Karpas-422 (cell line): ENCODE data around the gene TOR1AIP1. TPM values are rescaled to one million over a fixed set of nuclear protein-coding genes. Genes with fewer than 3 reads are reported as not detected.

Experiments
- DNase-seq: peaks from one replicate; pipeline ENCODE4 v3.0.0-alpha.2; 2015
- H2AFZ ChIP-seq: fragments of 200-600 bp; sonication (generic); 2 replicates; pipeline ENCODE4 v1.6.1; 2014; ENCODE audit warnings: antibody characterized with exemption, low read length, mixed read lengths
- H3K27ac ChIP-seq: fragments of 200-600 bp; sonication (generic); 2 replicates; pipeline ENCODE4 v1.5.1; 2014; ENCODE audit warnings: mild to moderate bottlenecking, low read length, moderate library complexity
- H3K27me3 ChIP-seq: fragments of 200-600 bp; sonication (generic); 2 replicates; pipeline ENCODE4 v1.6.1; 2014; ENCODE audit warnings: low read length, mixed read lengths
- H3K36me3 ChIP-seq: fragments of 200-600 bp; sonication (generic); 2 replicates; pipeline ENCODE4 v1.6.1; 2014; ENCODE audit warnings: low read length, mixed read lengths; ENCODE audit not compliant: insufficient read depth
- H3K4me1 ChIP-seq: fragments of 200-600 bp; sonication (generic); 2 replicates; pipeline ENCODE4 v1.6.1; 2014; ENCODE audit warnings: mild to moderate bottlenecking, low read length, mixed read lengths
- H3K4me2 ChIP-seq: fragments of 200-600 bp; sonication (generic); 2 replicates; pipeline ENCODE4 v1.6.1; 2014; ENCODE audit warnings: low read length, low read depth, mild to moderate bottlenecking; ENCODE audit not compliant: poor library complexity, severe bottlenecking
- H3K4me3 ChIP-seq: fragments of 200-600 bp; sonication (generic); 2 replicates; pipeline ENCODE4 v1.5.1; 2014; ENCODE audit warnings: mild to moderate bottlenecking, antibody characterized with exemption, low read length, mixed read lengths
- H3K79me2 ChIP-seq: fragments of 200-600 bp; sonication (generic); 2 replicates; pipeline ENCODE4 v1.6.1; 2014; ENCODE audit warnings: mild to moderate bottlenecking, low read length, mixed read lengths
- H3K9ac ChIP-seq: fragments of 200-600 bp; sonication (generic); 2 replicates; pipeline ENCODE4 v1.6.0; 2014; ENCODE audit warnings: low read length
- H3K9me2 ChIP-seq: fragments of 200-600 bp; sonication (generic), shearing (Covaris generic); replicated peaks from 2 replicates; pipeline ENCODE4 v1.6.0; 2014; ENCODE audit warnings: mild to moderate bottlenecking, low read length, moderate library complexity; ENCODE audit not compliant: insufficient read depth
- H3K9me3 ChIP-seq: fragments of 300-700, 200-600 bp; sonication (generic); 2 replicates; pipeline ENCODE4 v1.6.1; 2014; ENCODE audit warnings: low read length, mixed read lengths
- H4K20me1 ChIP-seq: fragments of 200-600 bp; sonication (generic); 2 replicates; pipeline ENCODE4 v1.6.1; 2014; ENCODE audit warnings: mild to moderate bottlenecking, antibody characterized with exemption, low read length, low read depth; ENCODE audit not compliant: insufficient read depth
- total RNA-seq: library from RNA; depleted of rRNA; stranded (reverse); fragments of >200 nt; shearing (Covaris generic); gene quantifications from 2 replicates; pipeline ENCODE4 v1.2.3, GENCODE V29; 2014; ENCODE audit warnings: low replicate concordance

Gene TOR1AIP1
- total RNA-seq, 1 experiment from 2014 or later = 51.0 TPM

DNA sequence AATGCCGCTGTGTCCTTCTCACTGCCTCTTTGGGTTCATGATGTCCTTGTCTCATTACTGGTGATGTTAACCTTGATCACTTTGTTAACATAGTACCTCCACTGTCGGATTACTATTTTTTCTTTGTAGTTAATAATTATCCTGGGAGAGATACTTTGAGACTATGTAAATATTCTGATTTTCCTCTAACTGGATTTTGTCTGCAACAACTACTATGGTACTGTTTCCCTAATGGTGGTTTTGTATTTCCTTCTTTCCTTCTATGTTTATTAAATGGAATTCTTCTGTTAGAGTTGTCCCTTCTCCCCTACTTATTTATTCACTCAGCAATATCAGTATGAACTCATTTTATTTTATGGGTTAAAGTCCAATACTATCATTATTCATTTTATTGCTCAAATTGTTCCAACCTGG, 8.6 kb upstream of the TOR1AIP1 start:
- Histone ChIP-seq H3K9me3 (no peaks in the 10 kb centered on the region), H3K4me2 (no peak overlapping the region), H4K20me1 (peaks cover 9% of the 10 kb centered on the region), H3K27ac (no peak overlapping the region), H3K4me3 (no peak overlapping the region), H3K9me2 (no peaks in the 10 kb centered on the region), H3K27me3 (no peaks in the 10 kb centered on the region), H2AFZ (no peak overlapping the region), H3K36me3 (peaks cover 24% of the 10 kb centered on the region; the same call in 1 of the 2 replicates), H3K9ac (no peak overlapping the region), H3K4me1 (peaks cover 62% of the 10 kb centered on the region), H3K79me2 (peaks cover 89% of the 10 kb centered on the region)
- DNase-seq = no peak

DNA sequence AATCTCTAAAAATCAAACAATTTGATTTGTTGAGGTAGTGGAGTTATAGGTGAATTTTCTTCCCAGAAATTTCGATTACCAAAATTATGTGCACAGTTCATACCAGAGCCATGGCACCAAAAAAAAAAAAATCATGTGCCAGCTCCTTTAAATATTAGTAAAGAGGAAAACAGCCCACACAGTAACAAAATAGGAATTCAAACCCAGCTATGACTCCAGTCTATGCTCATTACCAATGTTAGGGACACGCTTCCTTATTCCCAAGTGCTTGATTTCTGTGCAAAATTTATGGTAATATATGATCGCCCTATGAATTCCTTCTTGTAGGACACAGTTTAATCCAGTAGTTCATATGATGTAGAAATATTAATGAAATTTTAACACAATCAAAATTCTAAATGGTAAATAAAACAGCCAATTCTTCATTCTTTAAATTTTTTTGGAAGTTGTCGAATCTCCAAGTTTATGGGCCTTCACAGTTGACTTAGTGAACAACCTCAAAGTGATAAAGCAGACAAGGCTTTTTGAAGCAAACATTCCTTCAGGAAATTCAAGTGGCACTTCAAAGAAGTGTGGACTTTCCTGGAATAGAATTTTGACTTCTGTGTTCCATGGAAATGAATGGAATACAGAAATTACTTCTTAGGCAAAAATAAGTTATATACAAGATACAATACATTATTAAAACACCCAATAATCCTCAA, 6.3 kb upstream of the TOR1AIP1 start:
- H3K4me1 ChIP-seq = peaks cover 71% of the 10 kb centered on the region
- H3K79me2 ChIP-seq = peaks cover 69% of the 10 kb centered on the region
- no peak overlapping the region for H2AFZ ChIP-seq
- H3K9me3 ChIP-seq = no peaks in the 10 kb centered on the region
- DNase-seq = no peak
- peaks cover 18% of the 10 kb centered on the region; the same call in 1 of the 2 replicates for H3K36me3 ChIP-seq
- peaks cover 9% of the 10 kb centered on the region for H4K20me1 ChIP-seq
- no peaks in the 10 kb centered on the region for H3K9me2 ChIP-seq
- H3K9ac ChIP-seq = no peak overlapping the region
- peak overlapping the region; percentile 38; the same call in 1 of the 2 replicates for H3K27ac ChIP-seq
- H3K4me2 ChIP-seq = peak overlapping the region; percentile 88
- H3K4me3 ChIP-seq = peak overlapping the region; percentile 73; the same call in 1 of the 2 replicates
- no peaks in the 10 kb centered on the region for H3K27me3 ChIP-seq

DNA sequence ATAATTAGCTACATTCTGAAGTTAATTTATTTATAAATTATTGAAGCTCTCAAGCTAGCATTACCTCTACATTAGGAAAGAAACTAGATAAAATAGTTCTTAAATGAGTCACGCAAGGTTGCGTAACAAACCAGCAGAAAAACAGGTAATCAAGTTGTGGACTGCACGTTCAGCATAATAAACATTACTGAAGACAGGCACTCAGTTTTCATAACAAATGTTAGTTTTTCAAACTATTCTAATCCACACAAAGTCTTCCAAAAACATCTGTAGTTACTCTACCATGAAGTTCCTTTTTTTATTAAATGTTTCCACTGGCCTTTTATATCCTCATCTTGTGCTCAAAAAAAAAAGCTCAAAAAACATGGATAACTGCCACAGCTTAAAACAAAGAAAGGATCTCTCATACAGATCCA, 5.8 kb upstream of the TOR1AIP1 start:
- peak overlapping the region; percentile 38; the same call in 1 of the 2 replicates for H3K27ac ChIP-seq
- DNase-seq = no peak
- H3K9ac ChIP-seq = peak overlapping the region; percentile 74

DNA sequence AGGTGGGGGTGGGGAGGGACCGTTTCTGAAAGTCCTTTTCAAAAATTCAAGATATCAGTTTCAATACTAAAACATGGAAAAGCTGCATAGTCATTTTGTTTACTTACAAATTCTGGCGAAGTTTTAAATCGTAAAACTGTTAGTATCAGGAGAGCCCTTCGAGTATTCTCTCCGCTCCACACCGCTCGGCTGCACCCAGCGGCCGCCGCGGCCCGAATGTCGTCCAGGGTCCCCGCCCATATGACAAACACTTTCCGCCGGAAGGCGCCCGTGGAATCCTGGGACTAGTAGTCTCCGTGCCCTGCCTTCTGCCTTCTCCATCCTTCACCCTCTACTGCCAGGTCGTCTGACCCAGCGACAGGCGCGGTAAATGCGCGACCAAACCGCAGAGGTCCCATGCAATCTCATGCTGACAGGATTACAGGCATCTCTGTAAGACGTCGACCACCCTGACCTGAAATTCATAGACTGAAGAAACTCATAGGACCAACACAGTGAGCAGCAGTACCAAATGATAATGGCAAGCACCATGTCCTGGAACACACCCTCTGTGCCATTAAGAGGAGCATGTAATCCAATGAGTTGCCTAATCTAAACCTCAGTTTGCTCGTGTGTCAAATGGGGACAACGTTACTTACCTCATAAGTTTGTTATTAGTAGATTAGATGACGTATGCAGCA, 4.4 kb upstream of the TOR1AIP1 start, which contains the start of gene TOR1AIP2:
TOR1AIP2 (minus strand) TSS at position 218 of the 680 bp plus-strand sequence. CDS start 25,138 bp downstream, outside the sequence.
- peaks cover 57% of the 10 kb centered on the region for H3K4me1 ChIP-seq
- no peaks in the 10 kb centered on the region for H3K9me2 ChIP-seq
- peak within 1 kb of the TSS; percentile 38; the same call in 1 of the 2 replicates for H3K27ac ChIP-seq
- H3K36me3 ChIP-seq = peaks cover 15% of the 10 kb centered on the region; the same call in 1 of the 2 replicates
- peak within 1 kb of the TSS; percentile 74 for H3K9ac ChIP-seq
- DNase-seq = peak; percentile 96
- H3K4me2 ChIP-seq = peak within 1 kb of the TSS; percentile 88
- no peaks in the 10 kb centered on the region for H3K9me3 ChIP-seq
- no peaks in the 10 kb centered on the region for H3K27me3 ChIP-seq
- H4K20me1 ChIP-seq = peaks cover 9% of the 10 kb centered on the region
- peak within 1 kb of the TSS; percentile 73 for H3K4me3 ChIP-seq
- peak within 1 kb of the TSS; percentile 64 for H2AFZ ChIP-seq
- H3K79me2 ChIP-seq = peaks cover 56% of the 10 kb centered on the region

More for the DNA sequence above, 5.8 kb upstream of the TOR1AIP1 start:
- no peak overlapping the region for H2AFZ ChIP-seq
- H3K4me2 ChIP-seq = peak overlapping the region; percentile 88
- H3K4me3 ChIP-seq = peak overlapping the region; percentile 73
- H4K20me1 ChIP-seq = peaks cover 9% of the 10 kb centered on the region
- peaks cover 15% of the 10 kb centered on the region; the same call in 1 of the 2 replicates for H3K36me3 ChIP-seq
- H3K27me3 ChIP-seq = no peaks in the 10 kb centered on the region
- no peaks in the 10 kb centered on the region for H3K9me2 ChIP-seq
- peaks cover 66% of the 10 kb centered on the region for H3K79me2 ChIP-seq
- no peaks in the 10 kb centered on the region for H3K9me3 ChIP-seq
- H3K4me1 ChIP-seq = peaks cover 69% of the 10 kb centered on the region

DNA sequence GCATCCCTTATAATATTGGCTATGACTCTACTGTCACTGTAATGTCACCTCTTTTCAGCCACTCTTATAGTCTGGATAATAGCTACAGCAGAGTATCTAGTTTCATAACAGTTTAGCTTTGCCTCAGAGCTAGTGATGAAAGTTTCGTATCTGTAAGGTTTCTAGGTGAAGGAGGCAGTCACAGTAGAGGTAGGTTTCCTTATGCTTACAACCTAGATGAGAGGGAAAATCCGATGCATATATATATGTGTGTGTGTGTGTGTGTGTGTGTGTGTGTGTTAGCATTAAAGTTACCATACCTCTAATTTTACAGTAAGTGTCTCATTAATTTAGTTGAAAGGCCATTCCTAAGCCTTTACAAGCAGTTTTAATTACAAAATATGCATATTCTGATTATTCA, 2.3 kb upstream of the TOR1AIP1 start:
- no peak for DNase-seq
- H3K79me2 ChIP-seq = peaks cover 52% of the 10 kb centered on the region
- H2AFZ ChIP-seq = no peak overlapping the region
- no peaks in the 10 kb centered on the region for H3K9me3 ChIP-seq
- H3K4me2 ChIP-seq = no peak overlapping the region
- peaks cover 9% of the 10 kb centered on the region for H4K20me1 ChIP-seq
- H3K9ac ChIP-seq = no peak overlapping the region
- peaks cover 49% of the 10 kb centered on the region for H3K4me1 ChIP-seq
- H3K27me3 ChIP-seq = no peaks in the 10 kb centered on the region
- H3K9me2 ChIP-seq = no peaks in the 10 kb centered on the region
- no peak overlapping the region for H3K4me3 ChIP-seq
- peaks cover 8% of the 10 kb centered on the region; the same call in 1 of the 2 replicates for H3K36me3 ChIP-seq
- no peak overlapping the region for H3K27ac ChIP-seq

DNA sequence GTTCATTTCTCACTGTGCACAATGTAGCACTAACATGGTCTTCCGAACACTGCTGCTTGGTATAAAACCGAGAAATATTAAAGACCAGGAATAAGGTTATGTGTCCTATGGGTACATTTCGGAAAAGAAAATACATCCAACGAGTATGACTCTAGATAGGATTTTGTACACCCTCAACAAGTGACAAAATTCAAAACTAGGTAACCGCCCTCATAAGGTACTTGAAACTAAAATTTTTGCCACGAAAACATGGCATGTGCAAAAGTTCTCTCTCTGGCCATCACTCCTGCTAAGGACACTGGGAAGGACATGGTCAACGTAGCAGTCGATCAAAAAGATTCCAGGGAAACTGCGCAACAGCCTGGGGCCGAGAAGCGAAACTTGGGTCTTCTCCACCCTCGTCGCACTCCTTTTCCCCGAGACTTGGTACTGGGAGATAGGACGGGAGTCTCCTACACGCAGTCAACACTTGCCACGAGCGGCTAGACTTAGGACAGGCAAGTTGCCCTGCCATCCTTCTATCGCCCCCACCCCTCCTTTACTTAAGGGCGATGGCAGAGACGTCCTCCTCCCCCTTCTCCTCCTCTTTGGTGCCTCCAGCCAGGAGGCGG, 338 bp upstream of the TOR1AIP1 start:
- H3K9me2 ChIP-seq = no peaks in the 10 kb centered on the region
- H2AFZ ChIP-seq = peak overlapping the region; percentile 81; the same call in 1 of the 2 replicates
- peak overlapping the region; percentile 85 for H3K4me3 ChIP-seq
- peaks cover 52% of the 10 kb centered on the region for H3K79me2 ChIP-seq
- peaks cover 54% of the 10 kb centered on the region for H3K4me1 ChIP-seq
- no peaks in the 10 kb centered on the region for H3K27me3 ChIP-seq
- H3K27ac ChIP-seq = peak overlapping the region; percentile 90
- peak overlapping the region; percentile 97 for H3K9ac ChIP-seq
- no peaks in the 10 kb centered on the region for H4K20me1 ChIP-seq
- DNase-seq = no peak
- H3K36me3 ChIP-seq = peaks cover 18% of the 10 kb centered on the region
- peak overlapping the region; percentile 79 for H3K4me2 ChIP-seq
- no peaks in the 10 kb centered on the region for H3K9me3 ChIP-seq

DNA sequence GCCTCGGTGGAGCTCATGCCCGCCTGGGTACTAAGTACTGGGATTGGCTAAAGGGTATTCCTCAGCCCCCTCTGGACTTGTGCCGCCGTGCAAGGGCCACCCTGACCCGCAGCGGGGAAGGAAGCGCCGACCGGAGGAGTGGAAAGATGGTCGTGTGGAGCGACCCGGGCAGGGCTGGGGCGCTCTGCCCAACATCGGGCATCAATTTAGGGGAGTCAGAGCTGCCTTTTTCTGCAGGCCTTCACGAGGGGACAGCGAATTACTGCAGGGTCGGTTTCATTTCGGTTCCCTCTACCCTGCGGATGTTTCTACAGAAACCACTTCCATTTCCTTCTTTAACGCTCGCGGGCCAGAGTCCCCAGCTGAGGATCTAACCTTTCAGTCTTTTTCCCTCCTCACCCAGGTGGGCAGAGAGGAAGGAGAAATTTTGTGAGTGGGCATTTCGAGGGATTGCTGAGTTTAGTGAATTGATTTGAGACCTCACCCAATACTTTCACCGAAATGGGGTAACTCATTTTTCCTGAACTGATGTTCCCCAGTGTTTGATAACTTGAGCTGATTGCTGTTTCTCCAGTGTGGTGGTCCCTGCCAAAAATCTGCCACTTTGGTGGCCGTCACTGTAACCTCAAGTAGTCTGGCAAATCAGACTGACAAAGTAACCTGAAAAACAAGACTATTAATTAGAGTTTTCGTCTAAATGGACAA, 1.1 kb downstream of the TOR1AIP1 start:
- H3K4me1 ChIP-seq = peaks cover 63% of the 10 kb centered on the region
- no peaks in the 10 kb centered on the region for H3K27me3 ChIP-seq
- peaks cover 23% of the 10 kb centered on the region for H3K36me3 ChIP-seq
- H3K4me2 ChIP-seq = peak overlapping the region; percentile 84
- H2AFZ ChIP-seq = peak overlapping the region; percentile 76
- no peaks in the 10 kb centered on the region for H3K9me3 ChIP-seq
- H3K4me3 ChIP-seq = peak overlapping the region; percentile 85
- peak overlapping the region; percentile 89 for H3K9ac ChIP-seq
- peak overlapping the region; percentile 91 for H3K27ac ChIP-seq
- H4K20me1 ChIP-seq = no peaks in the 10 kb centered on the region
- no peaks in the 10 kb centered on the region for H3K9me2 ChIP-seq
- H3K79me2 ChIP-seq = peaks cover 56% of the 10 kb centered on the region
- peak; percentile 83 for DNase-seq
